Panc1 (cell line): Measurements from ENCODE around the gene TCTN1. TPM values are rescaled to one million over a fixed set of nuclear protein-coding genes. Genes with fewer than 3 reads are reported as not detected.

ENCODE experiments used
- ATAC-seq: fragments of 200-7000 bp; cut with Tn5 transposase; 2 replicates; pipeline ENCODE4 v1.9.1; 2020; ENCODE audit warnings: mild to moderate bottlenecking, moderate library complexity
- BruUV-seq: library from RNA; stranded (reverse); fragments of 400-500 nt; replicated peaks from 2 replicates; lab custom pipeline; 2021; lab: Mats Ljungman, UMichigan
- CTCF ChIA-PET: fragments of 300-600 bp; sonication (Branson Sonifier 250); formaldehyde crosslinking; loops from one replicate; lab custom pipeline; 2022; ENCODE audit warnings: antibody characterized with exemption; lab: Charles Lee
- POLR2A ChIA-PET: fragments of 300-600 bp; sonication (Branson Sonifier 250); formaldehyde crosslinking; loops from one replicate; lab custom pipeline; 2022; ENCODE audit warnings: antibody characterized with exemption; lab: Charles Lee
- DNase-seq: peaks from one replicate; pipeline ENCODE4 v3.0.0-alpha.2; 2010; ENCODE audit warnings: low read depth, low spot score
- H3K27ac ChIP-seq: 2 replicates; pipeline ENCODE4 v1.5.1; 2011; ENCODE audit warnings: mild to moderate bottlenecking, low read length, inconsistent platforms
- H3K27me3 ChIP-seq: fragments of 200-500 bp; sonication (Bioruptor generic); 2 replicates; pipeline ENCODE4 v1.6.0; 2014; ENCODE audit warnings: low read length, inconsistent platforms; ENCODE audit not compliant: control insufficient read depth, insufficient read depth
- H3K36me3 ChIP-seq: fragments of 200-500 bp; sonication (Bioruptor generic); 2 replicates; pipeline ENCODE4 v1.5.1; 2014; ENCODE audit warnings: inconsistent platforms, mild to moderate bottlenecking, low read length, moderate library complexity; ENCODE audit not compliant: control insufficient read depth, insufficient read depth
- H3K4me1 ChIP-seq: 2 replicates; pipeline ENCODE4 v1.5.1; 2011; ENCODE audit warnings: inconsistent platforms, mild to moderate bottlenecking, low read length, moderate library complexity; ENCODE audit not compliant: control insufficient read depth, insufficient read depth
- H3K4me3 ChIP-seq, 2 experiments: 2 replicates each; pipeline ENCODE4 v1.5.1; 2011 to 2012; ENCODE audit warnings: low read depth in 2 of 2, low read length in 2 of 2, mild to moderate bottlenecking in 2 of 2, inconsistent platforms in 1 of 2, moderate library complexity in 1 of 2
- H3K9me3 ChIP-seq: fragments of 200-500 bp; sonication (Bioruptor generic); 2 replicates; pipeline ENCODE4 v1.5.1; 2014; ENCODE audit warnings: low read depth, mild to moderate bottlenecking, inconsistent platforms, low read length, moderate library complexity; ENCODE audit not compliant: control insufficient read depth, insufficient read depth
- POLR2AphosphoS5 ChIP-seq: IDR thresholded peaks from 2 replicates; pipeline ENCODE4 v1.6.1; 2012; ENCODE audit warnings: mild to moderate bottlenecking, low read depth, low read length, moderate library complexity
- SIN3A ChIP-seq: IDR thresholded peaks from 2 replicates; pipeline ENCODE4 v1.6.1; 2012; ENCODE audit warnings: low read depth, mild to moderate bottlenecking, low read length, moderate library complexity, borderline replicate concordance; ENCODE audit not compliant: insufficient read depth
- TCF7L2 ChIP-seq: IDR thresholded peaks from 2 replicates; pipeline ENCODE4 v1.6.1; 2011; ENCODE audit warnings: mild to moderate bottlenecking, low read depth, low read length, inconsistent platforms
- in situ Hi-C: cut with HindIII; loops from 2 replicates; pipeline ENCODE4 v1.10.0; 2016; ENCODE audit warnings: low sequenced_read_pairs, low pct_unique_long_range_greater_than_20kb
- intact Hi-C: fragments of 100-400 bp; cut with micrococcal nuclease; formaldehyde crosslinking; loops from one replicate; pipeline ENCODE4 v1.10.0; 2022; ENCODE audit not compliant: unreplicated experiment
- total RNA-seq: library from RNA; stranded (reverse); gene quantifications from one replicate; pipeline ENCODE4 v1.2.1, GENCODE V29; 2021; ENCODE audit not compliant: unreplicated experiment
- TF ChIP-seq, protein P1 (sequence below), 2 experiments: IDR thresholded peaks; 2 replicates each; pipeline ENCODE4 v1.6.1; 2011 to 2012; ENCODE audit warnings: low read depth in 2 of 2, control low read depth in 1 of 2, low read length in 1 of 2, mild to moderate bottlenecking in 1 of 2, moderate library complexity in 1 of 2; ENCODE audit not compliant: insufficient read depth in 1 of 2
- TF ChIP-seq, protein P2 (sequence below): fragments of 450-650 bp; IDR thresholded peaks from 2 replicates; pipeline ENCODE4 v1.5.1; 2017; ENCODE audit warnings: mild to moderate bottlenecking

Gene TCTN1
- total RNA-seq, 1 experiment from 2014 or later: 28.5 TPM

DNA sequence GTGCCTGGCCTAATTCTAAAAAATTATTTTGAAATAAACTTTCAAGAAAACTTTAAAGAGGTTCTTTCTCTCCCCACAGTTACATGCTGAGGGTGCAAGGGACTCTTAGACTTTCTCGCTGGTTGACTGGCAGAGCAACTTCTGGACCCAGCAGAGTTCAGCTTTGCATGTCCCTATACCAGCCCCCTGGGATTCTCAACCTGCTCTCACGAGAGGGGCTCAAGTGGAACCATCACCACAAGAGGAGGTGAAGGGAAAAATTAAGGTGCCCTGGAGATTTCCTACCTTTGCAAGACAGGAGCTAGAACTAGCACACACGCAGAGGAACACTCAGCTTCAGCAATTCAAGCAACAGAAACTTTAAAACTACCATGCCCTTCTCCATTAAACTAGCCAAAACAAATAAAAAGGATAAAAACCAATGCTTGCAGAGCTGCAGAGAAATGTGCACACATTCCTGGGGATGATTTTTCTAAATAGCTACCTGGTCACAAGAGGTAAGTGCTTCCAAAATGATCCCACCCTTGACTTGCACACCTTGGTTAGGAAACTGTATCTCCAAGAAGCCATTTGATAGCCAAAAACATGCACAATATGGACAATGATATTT is 72.5 kb downstream of the TCTN1 start:
- no peak for TF ChIP-seq TCF7L2
- TF ChIP-seq, protein P1, sequence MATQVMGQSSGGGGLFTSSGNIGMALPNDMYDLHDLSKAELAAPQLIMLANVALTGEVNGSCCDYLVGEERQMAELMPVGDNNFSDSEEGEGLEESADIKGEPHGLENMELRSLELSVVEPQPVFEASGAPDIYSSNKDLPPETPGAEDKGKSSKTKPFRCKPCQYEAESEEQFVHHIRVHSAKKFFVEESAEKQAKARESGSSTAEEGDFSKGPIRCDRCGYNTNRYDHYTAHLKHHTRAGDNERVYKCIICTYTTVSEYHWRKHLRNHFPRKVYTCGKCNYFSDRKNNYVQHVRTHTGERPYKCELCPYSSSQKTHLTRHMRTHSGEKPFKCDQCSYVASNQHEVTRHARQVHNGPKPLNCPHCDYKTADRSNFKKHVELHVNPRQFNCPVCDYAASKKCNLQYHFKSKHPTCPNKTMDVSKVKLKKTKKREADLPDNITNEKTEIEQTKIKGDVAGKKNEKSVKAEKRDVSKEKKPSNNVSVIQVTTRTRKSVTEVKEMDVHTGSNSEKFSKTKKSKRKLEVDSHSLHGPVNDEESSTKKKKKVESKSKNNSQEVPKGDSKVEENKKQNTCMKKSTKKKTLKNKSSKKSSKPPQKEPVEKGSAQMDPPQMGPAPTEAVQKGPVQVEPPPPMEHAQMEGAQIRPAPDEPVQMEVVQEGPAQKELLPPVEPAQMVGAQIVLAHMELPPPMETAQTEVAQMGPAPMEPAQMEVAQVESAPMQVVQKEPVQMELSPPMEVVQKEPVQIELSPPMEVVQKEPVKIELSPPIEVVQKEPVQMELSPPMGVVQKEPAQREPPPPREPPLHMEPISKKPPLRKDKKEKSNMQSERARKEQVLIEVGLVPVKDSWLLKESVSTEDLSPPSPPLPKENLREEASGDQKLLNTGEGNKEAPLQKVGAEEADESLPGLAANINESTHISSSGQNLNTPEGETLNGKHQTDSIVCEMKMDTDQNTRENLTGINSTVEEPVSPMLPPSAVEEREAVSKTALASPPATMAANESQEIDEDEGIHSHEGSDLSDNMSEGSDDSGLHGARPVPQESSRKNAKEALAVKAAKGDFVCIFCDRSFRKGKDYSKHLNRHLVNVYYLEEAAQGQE (IDR thresholded peaks at IDR 0.05; ENCODE audit: insufficient read depth in 1 of 2, low read depth in 2 of 2, low read length in 1 of 2): no peak
- TF ChIP-seq POLR2AphosphoS5: no peak
- no peak for TF ChIP-seq SIN3A
- TF ChIP-seq, protein P2, sequence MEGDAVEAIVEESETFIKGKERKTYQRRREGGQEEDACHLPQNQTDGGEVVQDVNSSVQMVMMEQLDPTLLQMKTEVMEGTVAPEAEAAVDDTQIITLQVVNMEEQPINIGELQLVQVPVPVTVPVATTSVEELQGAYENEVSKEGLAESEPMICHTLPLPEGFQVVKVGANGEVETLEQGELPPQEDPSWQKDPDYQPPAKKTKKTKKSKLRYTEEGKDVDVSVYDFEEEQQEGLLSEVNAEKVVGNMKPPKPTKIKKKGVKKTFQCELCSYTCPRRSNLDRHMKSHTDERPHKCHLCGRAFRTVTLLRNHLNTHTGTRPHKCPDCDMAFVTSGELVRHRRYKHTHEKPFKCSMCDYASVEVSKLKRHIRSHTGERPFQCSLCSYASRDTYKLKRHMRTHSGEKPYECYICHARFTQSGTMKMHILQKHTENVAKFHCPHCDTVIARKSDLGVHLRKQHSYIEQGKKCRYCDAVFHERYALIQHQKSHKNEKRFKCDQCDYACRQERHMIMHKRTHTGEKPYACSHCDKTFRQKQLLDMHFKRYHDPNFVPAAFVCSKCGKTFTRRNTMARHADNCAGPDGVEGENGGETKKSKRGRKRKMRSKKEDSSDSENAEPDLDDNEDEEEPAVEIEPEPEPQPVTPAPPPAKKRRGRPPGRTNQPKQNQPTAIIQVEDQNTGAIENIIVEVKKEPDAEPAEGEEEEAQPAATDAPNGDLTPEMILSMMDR: no peak
- Histone ChIP-seq H3K36me3 (no peaks in the 10 kb centered on the region), H3K27ac (no peak overlapping the region), H3K27me3 (peaks cover 4% of the 10 kb centered on the region), H3K4me3 (no peak overlapping the region), H3K9me3 (no peaks in the 10 kb centered on the region), H3K4me1 (no peaks in the 10 kb centered on the region; the same call in 1 of the 2 replicates)
- ChIA-PET CTCF (no interaction called here), POLR2A (no interaction called here)
- DNase-seq (no peak), ATAC-seq (no peak)
- in situ Hi-C loops: no loop called here
- intact Hi-C loops: no loop called here
- no TSS peak for BruUV-seq

DNA sequence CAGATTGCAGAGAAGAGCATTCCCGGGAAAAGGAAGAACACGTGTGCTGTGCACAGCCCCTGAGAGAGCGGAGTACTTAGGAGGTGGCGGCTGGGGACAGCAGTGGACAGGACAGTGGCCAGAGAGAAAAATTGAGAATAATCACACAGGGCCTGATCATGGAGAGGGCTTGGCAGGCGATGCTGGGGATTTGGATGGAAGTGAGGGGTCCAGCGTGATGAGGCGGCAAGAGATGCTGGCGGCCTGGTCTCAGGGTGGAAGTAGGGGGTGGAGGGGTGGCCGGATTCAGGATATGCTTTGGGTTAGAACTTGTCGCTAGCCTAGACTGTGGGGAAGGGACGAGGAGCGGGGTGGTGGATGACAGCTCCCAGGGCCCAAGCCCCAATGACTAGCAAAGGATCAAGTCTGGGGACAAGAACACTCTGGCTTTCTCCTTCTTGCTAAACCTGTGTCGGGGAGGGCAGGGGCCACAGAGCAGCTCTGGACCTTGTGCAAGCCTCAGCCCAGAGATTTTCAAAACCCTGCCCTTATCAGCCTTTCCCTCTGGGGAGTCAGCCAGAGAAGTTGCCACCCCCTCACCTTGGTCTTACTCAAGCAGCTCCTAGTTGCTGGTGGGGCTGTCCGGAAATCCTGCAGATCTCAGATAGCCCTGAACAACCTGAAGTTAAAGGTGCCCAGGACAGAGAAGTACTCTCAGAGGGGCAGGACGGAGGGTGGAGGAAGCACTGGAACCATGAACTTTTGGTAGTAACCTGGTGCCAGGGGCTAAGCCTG is 73.7 kb downstream of the TCTN1 start:
- intact Hi-C loops: no loop called here
- Histone ChIP-seq H3K27me3 (peaks cover 4% of the 10 kb centered on the region), H3K36me3 (no peaks in the 10 kb centered on the region), H3K9me3 (no peaks in the 10 kb centered on the region), H3K4me1 (no peaks in the 10 kb centered on the region; the same call in 1 of the 2 replicates), H3K27ac (no peak overlapping the region), H3K4me3 (no peak overlapping the region)
- TF ChIP-seq TCF7L2: no peak
- no peak for TF ChIP-seq POLR2AphosphoS5
- no peak for TF ChIP-seq SIN3A
- TF ChIP-seq, protein P2: no peak
- TF ChIP-seq, protein P1 (IDR thresholded peaks at IDR 0.05; ENCODE audit: insufficient read depth in 1 of 2, low read depth in 2 of 2, low read length in 1 of 2): no peak
- BruUV-seq: no TSS peak
- peak; percentile 8; the same call in 1 of the 2 replicates for ATAC-seq
- in situ Hi-C loops: no loop called here
- ChIA-PET POLR2A (no interaction called here), CTCF (no interaction called here)
- DNase-seq: no peak
